Common myeloid progenitor, CD34-positive (primary cell): ENCODE results near the gene CPLANE1.
"Not testable (repeated sequence)": the region's sequence is repeated elsewhere in the genome, so short reads cannot be mapped to it uniquely, and the experiment has no call there.

Source experiments
- CTCF ChIA-PET: fragments of 350-600 bp; sonication (Branson Sonifier 250); formaldehyde crosslinking; loops from one replicate; lab custom pipeline; 2021; ENCODE audit warnings: antibody characterized with exemption; lab: Charles Lee
- POLR2A ChIA-PET: fragments of 350-600 bp; sonication (Branson Sonifier 250); formaldehyde crosslinking; loops from one replicate; lab custom pipeline; 2021; ENCODE audit warnings: antibody characterized with exemption; lab: Charles Lee
- DNase-seq, 3 donors: peaks; one replicate each; pipeline versions ENCODE4 v3.0.0 to v3.0.0-alpha.2; 2013
- H3K27ac ChIP-seq, 2 experiments: 1 replicate in 1 of 2; 2 replicates in 1 of 2; pipeline ENCODE4 v1.7.0; 2013; ENCODE audit warnings: inconsistent platforms in 2 of 2, low read length in 2 of 2, mild to moderate bottlenecking in 2 of 2, low read depth in 1 of 2, moderate library complexity in 1 of 2; ENCODE audit not compliant: severe bottlenecking in 2 of 2, insufficient read depth in 1 of 2, poor library complexity in 1 of 2
- H3K27me3 ChIP-seq, 5 experiments: replicated peaks in 2 of 5; 1 replicate in 3 of 5; 2 replicates in 2 of 5; pipeline versions ENCODE4 v1.6.1 to v1.7.0; 2013; ENCODE audit warnings: low read length in 4 of 5, mild to moderate bottlenecking in 2 of 5, moderate library complexity in 2 of 5, inconsistent platforms in 1 of 5; ENCODE audit not compliant: insufficient read depth in 5 of 5, control insufficient read depth in 4 of 5
- H3K36me3 ChIP-seq, 4 experiments: 1 replicate in 2 of 4; 2 replicates in 2 of 4; pipeline versions ENCODE4 v1.6.1 to v1.7.0; 2013; ENCODE audit warnings: low read length in 3 of 4, control low read depth in 1 of 4, mild to moderate bottlenecking in 1 of 4; ENCODE audit not compliant: control insufficient read depth in 4 of 4, insufficient read depth in 4 of 4
- H3K4me1 ChIP-seq, 4 experiments: 1 replicate in 3 of 4; 2 replicates in 1 of 4; pipeline versions ENCODE4 v1.6.1 to v1.7.1; 2013; ENCODE audit warnings: low read length in 3 of 4, mild to moderate bottlenecking in 3 of 4, control low read depth in 1 of 4, inconsistent platforms in 1 of 4, moderate library complexity in 1 of 4; ENCODE audit not compliant: control insufficient read depth in 4 of 4, insufficient read depth in 4 of 4; ENCODE audit errors: control extremely low read depth in 1 of 4
- H3K4me3 ChIP-seq, 7 experiments: 1 replicate in 4 of 7; 2 replicates in 3 of 7; pipeline versions ENCODE4 v1.5.1 to v1.7.0; 2013; ENCODE audit warnings: mild to moderate bottlenecking in 7 of 7, low read length in 6 of 7, moderate library complexity in 6 of 7, inconsistent platforms in 2 of 7, low read depth in 2 of 7, control low read depth in 1 of 7; ENCODE audit not compliant: insufficient read depth in 4 of 7, control insufficient read depth in 1 of 7; ENCODE audit errors: extremely low read depth in 1 of 7
- H3K9me3 ChIP-seq, 5 experiments: 1 replicate in 4 of 5; 2 replicates in 1 of 5; pipeline versions ENCODE4 v1.6.1 to v1.7.1; 2013; ENCODE audit warnings: low read length in 4 of 5, mild to moderate bottlenecking in 2 of 5, inconsistent platforms in 1 of 5, low read depth in 1 of 5, moderate library complexity in 1 of 5; ENCODE audit not compliant: control insufficient read depth in 4 of 5, insufficient read depth in 2 of 5; ENCODE audit errors: control extremely low read depth in 1 of 5
- WGBS: methylation state at CpG from one replicate; pipeline ENCODE4 v1.1.5; 2013; ENCODE audit not compliant: insufficient coverage; 5-methylcytosine and 5-hydroxymethylcytosine counted together

CPLANE1 gene

DNA sequence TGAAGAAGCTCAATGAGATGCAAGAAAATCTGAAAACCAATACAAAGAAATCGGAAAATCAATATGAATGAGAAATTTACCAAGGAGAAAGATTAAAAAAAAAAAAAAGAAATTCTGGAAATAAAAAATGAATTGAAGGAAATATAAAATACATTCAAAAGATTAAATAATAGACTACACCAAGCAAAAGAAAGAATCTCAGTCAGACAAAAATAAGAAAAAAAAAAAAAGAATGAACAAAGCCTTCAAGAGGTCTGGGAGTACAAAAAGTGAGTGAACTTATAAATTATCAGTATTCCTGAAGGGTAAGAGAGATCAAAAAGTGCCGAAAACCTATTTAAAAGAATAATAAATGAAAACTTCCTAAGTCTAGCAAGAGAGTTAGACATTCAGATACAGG lies 14.9 kb downstream of the CPLANE1 start:
- WGBS, result 100% methylated on average over 1 of the region's 2 CpGs
- Histone ChIP-seq H3K27me3 (no peaks in the 10 kb centered on the region), H3K36me3 (peaks cover 14 to 59% (median 25%) of the 10 kb centered on the region in 4 experiments), H3K4me3 (no peak overlapping the region), H3K9me3 (peaks cover 0 to 13% (median 4%) of the 10 kb centered on the region in 5 experiments), H3K27ac (no peak overlapping the region), H3K4me1 (no peaks in the 10 kb centered on the region)
- ChIA-PET CTCF (no interaction called here), POLR2A (no interaction called here)
- DNase-seq, result no peak

DNA sequence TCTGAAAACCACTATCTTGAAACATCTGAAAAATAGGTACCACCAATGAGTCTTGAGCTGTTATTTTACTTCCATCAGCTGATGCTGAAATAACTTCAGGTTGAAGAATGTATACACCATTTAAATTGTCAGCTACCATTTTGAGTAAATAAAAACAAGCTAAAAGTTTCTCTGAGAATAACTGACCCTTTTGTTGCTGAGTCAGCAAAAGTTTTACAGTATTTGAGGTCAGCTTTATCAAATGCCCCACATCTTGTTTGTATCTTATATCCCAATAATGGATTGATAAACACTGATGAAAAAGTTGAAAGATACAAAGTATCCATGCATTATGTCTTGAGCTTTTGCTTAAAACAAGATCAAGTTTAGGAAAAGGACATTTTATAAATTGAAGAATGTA lies 22.8 kb downstream of the CPLANE1 start:
- H3K27me3 ChIP-seq, result no peaks in the 10 kb centered on the region
- H3K9me3 ChIP-seq, result no peaks in the 10 kb centered on the region
- H3K4me1 ChIP-seq, result no peaks in the 10 kb centered on the region
- H3K36me3 ChIP-seq, result peaks cover 10 to 37% (median 22%) of the 10 kb centered on the region in 4 experiments
- no peak overlapping the region for H3K4me3 ChIP-seq
- CTCF ChIA-PET, result interaction anchor here (0.9 kb wide), 1 partner anchor 22 kb away, joined by 3 read pairs; the partner anchor contains the start of gene CPLANE1
- no peak overlapping the region for H3K27ac ChIP-seq
- POLR2A ChIA-PET, result no interaction called here
- DNase-seq, result no peak

DNA sequence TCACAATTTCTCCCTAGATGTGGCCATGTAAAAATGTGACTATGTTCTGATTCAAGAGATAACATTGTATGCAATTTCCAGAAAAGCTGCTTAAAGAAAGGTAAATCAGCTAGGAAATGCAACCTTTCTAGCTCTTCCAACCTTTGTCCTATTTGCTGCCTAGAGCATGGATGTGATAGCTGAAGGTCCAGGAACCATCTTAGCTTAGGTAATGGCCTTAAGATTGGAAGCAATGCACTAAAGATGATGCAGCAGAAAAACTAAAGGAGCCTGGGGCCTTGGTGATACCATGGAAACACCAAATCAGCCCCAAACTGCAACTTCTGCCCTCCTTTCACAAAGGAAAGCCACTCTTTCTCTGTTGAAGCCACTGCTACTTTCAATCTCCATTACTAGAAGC lies 27.0 kb downstream of the CPLANE1 start:
- Histone ChIP-seq H3K27ac (no peak overlapping the region), H3K36me3 (peaks cover 10 to 54% (median 29%) of the 10 kb centered on the region in 4 experiments), H3K27me3 (no peaks in the 10 kb centered on the region), H3K4me3 (no peak overlapping the region), H3K4me1 (no peaks in the 10 kb centered on the region), H3K9me3 (no peaks in the 10 kb centered on the region)
- POLR2A ChIA-PET, result no interaction called here
- DNase-seq, result no peak
- CTCF ChIA-PET, result interaction anchor here (0.9 kb wide), 1 partner anchor 17 kb away, joined by 3 read pairs; no protein-coding TSS in a partner anchor

DNA sequence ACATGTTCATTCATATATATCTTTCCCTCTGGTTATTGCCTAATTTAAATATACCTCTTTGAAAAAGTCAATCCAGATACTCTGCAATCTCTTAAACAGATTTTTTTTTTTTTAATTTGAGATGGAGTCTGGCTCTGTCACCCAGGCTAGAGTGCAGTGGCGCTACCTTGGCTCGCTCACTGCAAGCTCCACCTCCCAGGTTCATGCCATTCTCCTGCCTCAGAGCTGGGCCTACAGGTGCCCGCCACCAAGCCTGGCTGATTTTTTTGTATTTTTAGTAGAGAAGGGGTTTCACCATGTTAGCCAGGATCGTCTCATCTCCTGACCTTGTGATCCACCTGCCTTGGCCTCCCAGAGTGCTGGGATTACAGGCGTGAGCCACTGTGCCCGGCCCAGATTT lies 28.8 kb downstream of the CPLANE1 start:
- POLR2A ChIA-PET, DNase-seq, H3K4me1 ChIP-seq, H3K4me3 ChIP-seq, H3K27ac ChIP-seq, H3K9me3 ChIP-seq, H3K27me3 ChIP-seq, CTCF ChIA-PET: not testable (repeated sequence)
- 96% methylated on average over 4 of the region's 6 CpGs for WGBS
- peaks cover 10 to 45% (median 25%) of the 10 kb centered on the region in 4 experiments for H3K36me3 ChIP-seq

DNA sequence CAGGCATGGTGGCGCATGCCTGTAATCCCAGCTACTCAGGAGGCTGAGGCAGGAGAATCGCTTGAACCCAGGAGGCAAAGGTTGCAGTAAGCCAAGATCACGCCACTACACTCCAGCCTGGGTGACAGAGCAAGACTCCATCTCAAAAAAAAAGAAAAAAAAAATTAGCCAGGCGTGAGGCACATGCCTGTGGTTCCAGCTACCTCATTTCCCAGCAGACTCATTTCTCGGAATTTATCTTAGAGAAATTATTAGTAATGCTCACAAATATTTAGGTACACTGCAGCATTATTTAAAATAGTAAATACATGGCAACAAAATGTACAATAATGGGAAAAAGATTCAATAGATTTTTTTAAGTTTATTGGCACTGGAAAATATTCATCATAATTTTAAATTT lies 29.8 kb downstream of the CPLANE1 start:
- H3K9me3 ChIP-seq, H3K27ac ChIP-seq, POLR2A ChIA-PET, H3K4me1 ChIP-seq, H3K4me3 ChIP-seq, DNase-seq, H3K27me3 ChIP-seq: not testable (repeated sequence)
- peaks cover 6 to 41% (median 20%) of the 10 kb centered on the region in 4 experiments for H3K36me3 ChIP-seq
- CTCF ChIA-PET, result interaction anchor here (0.6 kb wide), 1 partner anchor 122 kb away, joined by 4 read pairs; no protein-coding TSS in a partner anchor
- WGBS, result no CpG with 5 or more reads among the region's 5 CpGs

DNA sequence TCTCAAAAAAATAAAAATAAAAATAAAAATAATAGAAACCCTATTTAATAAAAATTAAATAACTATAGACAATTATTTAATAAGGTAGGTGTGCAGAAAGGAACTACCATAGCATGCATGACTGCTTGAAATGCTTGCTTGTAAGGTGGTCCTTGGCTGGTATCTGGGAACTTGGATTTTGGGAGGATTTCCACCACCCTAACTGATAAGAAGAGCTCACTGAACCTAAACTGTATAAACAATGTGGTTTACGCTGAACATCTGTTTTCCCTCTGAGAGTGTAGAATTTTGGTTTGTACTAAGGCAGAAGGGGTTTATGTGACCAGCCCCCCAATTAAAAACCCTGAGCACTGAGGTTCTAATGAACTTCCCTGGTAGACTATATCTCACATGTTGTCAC lies 31.2 kb downstream of the CPLANE1 start:
- H3K36me3 ChIP-seq, result peaks cover 3 to 36% (median 19%) of the 10 kb centered on the region in 4 experiments
- H3K27ac ChIP-seq, result no peak overlapping the region
- H3K9me3 ChIP-seq, result no peaks in the 10 kb centered on the region
- no CpG with 5 or more reads among the region's 1 CpG for WGBS
- no peak for DNase-seq
- H3K4me1 ChIP-seq, result peaks cover 0 to 5% (median 1%) of the 10 kb centered on the region in 4 experiments
- no peaks in the 10 kb centered on the region for H3K27me3 ChIP-seq
- POLR2A ChIA-PET, result interaction anchor here (0.6 kb wide), 1 partner anchor 167 kb away, joined by 5 read pairs; no protein-coding TSS in a partner anchor
- H3K4me3 ChIP-seq, result no peak overlapping the region
- CTCF ChIA-PET, result no interaction called here

DNA sequence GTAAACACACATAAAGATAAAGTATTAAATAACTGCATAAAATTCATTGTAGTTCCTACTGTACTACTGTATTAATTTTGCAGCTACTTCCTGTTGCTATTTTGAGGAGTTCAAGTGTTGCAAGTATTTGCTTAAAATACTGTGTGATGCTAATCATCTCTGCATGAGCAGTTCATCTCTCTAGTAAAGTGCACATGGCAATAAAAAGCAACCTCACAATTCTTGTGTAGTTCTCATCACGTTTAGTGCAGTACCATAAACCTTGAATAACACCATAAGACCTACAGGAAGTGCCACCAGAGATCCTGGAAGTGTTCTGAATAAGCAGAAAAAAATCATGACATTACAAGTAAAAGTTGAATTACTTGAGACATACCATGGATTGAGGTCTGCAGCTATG lies 34.6 kb downstream of the CPLANE1 start:
- ChIA-PET CTCF (interaction anchor here (1.1 to 1.2 kb wide), 2 partner anchors 15 to 18 kb away, joined by 3 read pairs; no protein-coding TSS in a partner anchor), POLR2A (no interaction called here)
- no peaks in the 10 kb centered on the region for H3K27me3 ChIP-seq
- no CpG with 5 or more reads among the region's 1 CpG for WGBS
- no peak overlapping the region for H3K4me3 ChIP-seq
- H3K27ac ChIP-seq, result no peak overlapping the region
- H3K9me3 ChIP-seq, result no peaks in the 10 kb centered on the region
- DNase-seq, result no peak
- H3K36me3 ChIP-seq, result peaks cover 6 to 33% (median 15%) of the 10 kb centered on the region in 4 experiments
- H3K4me1 ChIP-seq, result peaks cover 0 to 5% (median 1%) of the 10 kb centered on the region in 4 experiments
